SKM-1 treated with dmso at 0.1 percent for 144 hours (cell line): ENCODE measurements around the gene CDC20B.

Experiments
- DNase-seq: peaks from one replicate; lab custom pipeline; 2025; ENCODE audit not compliant: unreplicated experiment; lab: John Stamatoyannopoulos, UW

The CDC20B gene, protein sequence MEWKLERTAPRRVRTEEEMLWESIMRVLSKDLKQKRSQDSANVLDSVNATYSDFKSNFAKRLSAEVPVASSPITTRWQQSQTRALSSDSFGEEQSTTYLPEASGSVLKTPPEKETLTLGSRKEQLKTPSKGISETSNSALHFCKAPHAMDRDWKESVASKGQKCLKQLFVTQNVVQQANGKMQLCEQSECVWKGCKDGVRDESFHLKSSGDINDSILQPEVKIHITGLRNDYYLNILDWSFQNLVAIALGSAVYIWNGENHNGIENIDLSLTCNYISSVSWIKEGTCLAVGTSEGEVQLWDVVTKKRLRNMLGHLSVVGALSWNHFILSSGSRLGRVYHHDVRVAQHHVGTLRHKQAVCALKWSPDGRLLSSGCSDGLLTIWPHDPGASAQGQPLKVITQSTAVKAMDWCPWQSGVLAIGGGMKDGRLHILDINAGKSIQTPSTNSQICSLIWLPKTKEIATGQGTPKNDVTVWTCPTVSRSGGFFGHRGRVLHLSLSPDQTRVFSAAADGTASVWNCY

GRCh38 chr5:55172937-55173686, at the start of gene CDC20B:
CDC20B (minus strand) TSS chr5:55173177; CDS start chr5:55173000, 177 bp downstream.
- peak; percentile 29 for DNase-seq

- no peak for DNase-seq
Observed at GRCh38 chr5:55222092-55222984, 49.4 kb upstream of the CDC20B start.

DNA sequence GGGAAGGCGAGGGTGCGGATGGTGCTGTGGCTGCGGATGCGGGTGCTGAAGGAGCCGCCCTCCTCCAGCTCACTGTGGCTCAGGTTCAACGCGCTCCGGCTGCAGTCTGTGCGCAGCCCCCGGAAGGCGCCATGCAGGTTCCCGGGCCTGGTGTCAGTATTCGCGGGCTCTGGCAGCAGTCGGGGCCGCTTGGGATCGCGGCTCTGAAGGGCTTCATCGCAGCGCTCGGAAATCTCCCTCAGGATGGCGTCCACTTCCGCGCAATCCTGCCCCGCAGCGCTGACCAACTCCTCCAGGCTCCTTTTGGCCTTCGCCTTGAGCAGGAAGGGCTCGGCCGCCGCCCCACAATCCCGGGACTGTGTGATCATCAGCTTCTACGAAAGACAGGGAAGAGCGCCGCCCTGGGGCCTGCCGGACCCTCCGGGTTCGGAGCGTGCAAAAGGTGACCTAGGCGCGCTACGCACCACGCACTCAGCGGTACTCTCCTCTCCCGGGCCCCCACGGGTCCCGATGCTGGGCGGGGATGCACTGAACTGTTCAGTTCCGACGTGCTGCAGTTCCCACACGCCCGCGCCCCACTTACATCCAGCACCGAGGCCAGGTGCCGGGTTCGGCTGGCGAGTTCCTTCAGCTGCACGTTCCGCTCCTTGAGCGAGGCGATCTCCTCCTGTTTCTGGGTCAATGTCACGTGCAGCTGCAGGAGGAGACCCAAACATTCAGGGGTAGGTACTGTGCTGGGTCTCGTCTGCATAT, 47.6 kb upstream of the CDC20B start:
- DNase-seq: no peak

DNA sequence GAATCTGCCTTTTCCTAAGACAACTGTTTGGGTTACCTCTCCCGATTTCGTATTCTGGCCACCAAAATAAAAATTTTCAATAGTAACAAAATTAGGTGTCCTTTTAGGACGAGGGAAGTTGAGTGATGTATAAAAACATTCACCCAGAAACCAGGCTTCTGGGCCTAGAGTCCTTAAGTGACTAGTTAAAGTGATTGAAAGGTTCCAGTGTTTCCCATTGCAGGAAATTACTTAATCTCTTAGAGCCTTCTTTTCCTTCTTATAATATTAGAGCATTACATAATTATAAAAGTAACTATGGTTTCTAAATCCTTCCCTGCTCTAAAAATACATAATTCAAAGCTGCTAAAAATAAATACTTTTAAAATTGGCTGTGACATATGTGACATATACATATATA, 46.8 kb upstream of the CDC20B start:
- DNase-seq: no peak

DNA sequence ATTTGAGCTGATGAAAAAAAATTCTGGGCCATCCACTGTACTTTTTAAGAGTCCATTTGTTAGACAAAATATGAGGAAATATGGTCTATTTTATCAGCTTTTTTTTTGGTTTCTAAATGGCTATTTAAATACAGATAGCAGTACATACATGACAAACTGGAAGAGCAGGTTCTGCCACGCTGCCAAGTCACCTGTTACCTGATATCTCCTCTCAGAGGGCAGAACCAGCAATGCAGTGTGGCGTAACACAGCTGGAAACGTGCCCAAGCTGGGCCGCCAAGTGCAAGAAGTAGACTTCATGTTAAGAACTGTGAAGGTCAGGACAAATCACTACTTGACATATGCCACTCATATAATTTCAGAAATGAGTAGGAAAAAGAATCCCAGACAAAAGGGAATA, 46.0 kb upstream of the CDC20B start:
- DNase-seq: no peak

DNA sequence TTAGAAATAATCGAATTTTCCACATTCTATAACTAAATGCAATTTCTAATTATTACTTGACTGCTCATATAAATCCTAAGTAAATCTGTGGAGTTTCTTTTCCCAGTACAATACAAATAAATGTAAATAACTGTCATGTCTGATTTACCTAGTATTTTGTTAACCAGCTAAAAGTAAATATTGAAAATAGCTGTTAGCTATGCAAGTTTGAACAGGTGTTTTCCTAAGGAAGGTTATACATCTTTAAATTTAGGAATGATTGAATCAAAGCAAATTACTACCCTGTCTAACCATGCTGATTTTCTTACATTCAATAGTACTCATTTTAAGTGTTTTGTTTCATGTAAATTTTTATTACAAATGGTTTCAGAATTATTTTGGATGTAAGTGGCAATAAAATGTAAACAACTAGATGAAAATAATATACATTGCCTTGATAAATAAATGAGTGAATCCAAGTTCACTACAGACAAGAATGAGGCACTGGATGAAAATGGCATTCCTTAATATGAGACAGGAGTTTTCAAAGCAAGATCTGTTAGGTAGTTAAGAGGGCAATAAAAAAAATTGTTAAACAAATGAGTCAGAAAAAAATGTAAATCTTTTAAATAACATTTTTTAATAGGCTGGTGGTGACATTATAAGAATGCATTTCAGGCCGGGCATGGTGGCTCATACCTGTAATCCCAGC, 38.4 kb upstream of the CDC20B start:
- DNase-seq: no peak

GRCh38 chr5:55205001-55205400, 32.0 kb upstream of the CDC20B start:
- no peak for DNase-seq

DNA sequence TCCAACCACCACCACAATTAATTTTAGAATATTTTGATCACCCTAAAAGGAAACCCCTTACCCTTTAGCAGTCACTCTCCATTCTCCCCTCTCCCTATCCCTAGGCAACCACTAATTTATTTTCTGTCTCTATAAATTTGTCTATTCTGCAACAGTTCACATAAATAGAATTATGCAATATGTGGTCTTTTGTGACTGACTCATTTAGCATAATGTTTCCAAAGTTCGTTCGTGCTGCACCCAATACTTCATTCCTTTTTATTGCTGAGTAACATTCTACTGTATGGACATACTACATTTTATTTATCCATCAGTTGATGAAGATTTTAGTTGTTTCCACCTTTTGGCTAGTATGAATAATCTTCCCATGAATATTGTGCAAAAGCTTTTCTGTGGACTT, 18.2 kb upstream of the CDC20B start:
- DNase-seq: no peak

DNA sequence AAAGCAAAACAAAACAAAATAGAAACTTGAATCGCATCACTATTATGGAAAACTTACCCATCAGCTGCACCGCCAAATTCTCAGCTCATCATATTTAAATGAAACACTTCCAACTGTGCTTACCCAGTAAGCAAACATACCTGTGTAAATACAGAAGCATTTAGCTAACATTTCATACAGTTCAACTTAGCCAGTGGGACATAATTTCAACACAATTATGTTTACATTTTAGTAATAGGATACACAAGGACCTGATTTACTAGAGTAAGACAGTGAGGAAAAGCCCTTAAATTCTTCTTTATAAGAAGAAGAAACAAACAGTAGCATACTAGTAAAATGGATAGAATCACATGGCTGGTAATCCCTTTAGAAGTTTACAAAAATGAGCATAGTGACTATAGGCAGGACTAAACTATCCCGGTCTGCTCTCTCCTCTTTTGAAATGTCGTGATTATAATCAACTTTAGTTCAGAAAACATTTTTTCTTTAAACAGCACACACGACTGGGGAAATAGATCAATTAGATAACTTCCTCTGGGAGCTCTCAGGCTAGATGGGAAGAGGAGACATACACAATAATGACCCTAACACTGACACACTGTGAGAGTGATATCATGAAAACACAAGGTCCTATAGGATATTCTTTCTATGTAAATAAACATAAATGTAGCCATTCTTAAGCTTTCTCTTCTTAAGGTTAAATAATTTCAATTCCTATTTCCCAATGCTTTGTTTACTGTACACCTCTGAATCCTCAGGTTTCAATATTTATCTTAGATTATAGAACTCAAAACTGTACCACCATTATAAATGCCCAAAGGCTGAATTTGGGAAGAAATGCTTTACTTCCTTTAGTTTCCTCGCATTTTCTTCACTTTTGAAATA, 15.9 kb upstream of the CDC20B start:
- DNase-seq: no peak

GRCh38 chr5:55187370-55187769, 14.4 kb upstream of the CDC20B start:
- no peak for DNase-seq

- DNase-seq: no peak
Observed at GRCh38 chr5:55180016-55180415, 7.0 kb upstream of the CDC20B start.

GRCh38 chr5:55177078-55177477, 4.1 kb upstream of the CDC20B start:
- DNase-seq: no peak

GRCh38 chr5:55176176-55176818, 3.3 kb upstream of the CDC20B start:
- no peak for DNase-seq

- DNase-seq: no peak
Observed at GRCh38 chr5:55175781-55176175, 2.8 kb upstream of the CDC20B start.

DNA sequence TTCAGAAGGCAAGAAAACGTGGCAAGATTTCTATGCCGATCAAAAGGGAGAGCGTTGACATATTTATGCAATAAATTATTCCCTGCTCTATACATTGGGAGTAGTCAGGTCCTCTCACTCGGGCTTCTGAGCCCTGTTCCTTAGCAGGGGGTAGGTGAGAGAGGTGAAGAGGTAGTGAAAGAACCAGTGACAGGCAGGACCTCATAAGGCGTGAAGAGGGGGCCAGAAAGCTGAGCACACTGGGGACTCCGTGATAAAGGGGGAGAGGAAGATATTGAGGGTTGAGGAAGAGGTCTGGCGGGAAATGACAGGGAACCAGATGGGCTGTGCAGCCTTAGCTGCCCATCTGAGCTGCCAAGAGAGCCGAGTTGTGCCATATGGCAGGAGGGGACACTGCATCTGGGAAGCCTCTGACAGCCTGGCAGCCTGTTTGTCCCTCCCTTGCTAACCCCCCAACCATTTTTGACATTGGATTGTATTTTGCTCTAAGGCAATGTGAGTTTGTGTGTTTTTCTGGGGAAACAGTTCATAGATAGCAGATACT, 782 bp upstream of the CDC20B start:
- DNase-seq: no peak

DNA sequence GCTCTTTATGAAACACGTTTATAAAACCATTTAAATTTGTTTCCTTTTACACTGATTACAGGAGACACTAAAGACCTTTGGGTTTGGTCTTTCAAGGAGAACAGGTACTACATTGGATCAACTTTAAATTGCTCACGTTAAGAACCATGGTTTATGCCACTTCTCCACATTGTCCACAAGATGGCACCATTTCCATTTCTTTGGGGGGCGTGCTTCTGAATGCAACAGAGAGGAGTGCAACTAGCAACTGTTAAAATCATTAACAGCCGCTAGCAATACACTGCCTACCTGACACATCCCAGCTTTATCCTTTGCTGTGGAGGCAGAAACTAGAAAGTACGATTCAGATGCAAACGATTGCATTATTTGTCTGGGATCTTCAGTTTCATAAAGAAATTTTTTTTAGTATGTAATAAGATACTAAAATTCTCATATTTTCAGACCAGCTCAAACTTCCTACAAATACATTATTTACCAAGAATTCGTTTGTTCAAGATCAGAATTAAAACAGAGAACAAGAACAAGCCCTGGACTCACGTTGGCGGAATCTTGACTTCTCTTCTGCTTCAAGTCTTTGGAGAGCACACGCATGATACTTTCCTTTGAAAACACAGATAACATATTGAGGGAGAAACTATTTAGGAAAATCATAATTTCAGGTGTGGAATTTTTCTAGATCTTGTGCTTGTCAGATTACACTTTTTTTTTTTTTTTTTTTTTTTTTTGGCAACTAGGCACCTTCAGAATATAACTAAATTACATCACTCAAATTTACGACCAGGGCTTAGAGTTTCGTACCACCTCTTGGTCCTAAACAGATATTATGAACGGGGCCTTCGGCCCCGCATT, 702 bp downstream of the CDC20B start:
- peak; percentile 87 for DNase-seq

DNA sequence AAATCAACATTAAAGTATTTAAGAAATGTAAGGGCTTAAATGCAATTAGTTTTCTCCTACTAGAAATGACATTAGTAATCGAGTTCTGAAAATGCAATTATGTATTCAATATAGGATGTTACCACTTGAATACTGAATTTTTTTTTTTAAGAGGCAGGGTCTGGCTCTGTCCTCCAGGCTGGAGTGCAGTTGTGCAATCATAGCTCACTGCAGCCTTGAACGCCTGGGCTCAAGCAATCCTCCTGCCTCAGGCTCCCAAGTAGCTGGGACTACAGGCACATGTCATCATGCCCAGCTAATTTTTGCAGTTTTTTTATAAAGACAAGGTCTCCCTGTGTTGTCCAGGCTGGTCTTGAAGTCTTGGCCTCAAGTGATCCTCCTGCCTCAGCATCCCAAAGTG, 1.5 kb downstream of the CDC20B start:
- DNase-seq: no peak
